Thyroid gland (tissue), 4 donors: ENCODE data around the gene ME3. TPM values are rescaled to one million over a fixed set of nuclear protein-coding genes. Genes with fewer than 3 reads are reported as not detected.

Experiments
- DNase-seq, 2 donors: peaks; one replicate each; pipeline ENCODE4 v3.0.0-alpha.2; 2019
- H3K27ac ChIP-seq, 3 donors: fragments of 200-600 bp; sonication (generic); 1 replicate in 2 of 3; 2 replicates in 1 of 3; pipeline ENCODE4 v1.5.1; 2016 to 2019; ENCODE audit warnings: mild to moderate bottlenecking in 1 of 3, moderate library complexity in 1 of 3
- H3K27me3 ChIP-seq: fragments of 200-600 bp; sonication (generic); one replicate; pipeline ENCODE4 v1.5.1; 2019
- H3K36me3 ChIP-seq, 2 donors: fragments of 200-600 bp; sonication (generic); one replicate each; pipeline ENCODE4 v1.5.1; 2016 to 2019
- H3K4me1 ChIP-seq, 2 donors: fragments of 200-600 bp; sonication (generic); one replicate each; pipeline ENCODE4 v1.5.1; 2017 to 2019
- H3K4me3 ChIP-seq, 3 donors: fragments of 200-600 bp; sonication (generic); replicated peaks in 1 of 3; 1 replicate in 2 of 3; 2 replicates in 1 of 3; pipeline ENCODE4 v1.5.1; 2016; ENCODE audit warnings: mild to moderate bottlenecking in 1 of 3
- H3K9me3 ChIP-seq: fragments of 200-600 bp; sonication (generic); one replicate; pipeline ENCODE4 v1.5.1; 2017
- POLR2A ChIP-seq, 2 donors: fragments of 450-650 bp; IDR thresholded peaks; one replicate each; pipeline ENCODE4 v1.6.1; 2017; ENCODE audit warnings: antibody characterized with exemption in 2 of 2, mild to moderate bottlenecking in 2 of 2, moderate library complexity in 1 of 2
- WGBS, 2 donors: methylation state at CpG; one replicate each; pipeline ENCODE4 v1.1.5; 2017; 5-methylcytosine and 5-hydroxymethylcytosine counted together
- intact Hi-C: fragments of 100-400 bp; cut with DNase I; formaldehyde crosslinking; loops from one replicate; pipeline ENCODE4 v1.15.1; 2023
- total RNA-seq, 4 donors: library from RNA; depleted of rRNA; stranded (reverse); fragments of >200 nt; gene quantifications; one replicate each; pipeline ENCODE4 v1.2.3, GENCODE V29; 2016
- TF ChIP-seq, protein P1 (sequence below), 6 experiments: fragments of 200-600 bp in 3 of 6; fragments of 450-650 bp in 3 of 6; sonication (generic) in 3 of 6; IDR thresholded peaks; one replicate each; pipeline ENCODE4 v1.5.1; 2016 to 2019; ENCODE audit warnings: antibody characterized with exemption in 6 of 6, mild to moderate bottlenecking in 2 of 6, inconsistent platforms in 1 of 6, moderate library complexity in 1 of 6

Gene ME3
- total RNA-seq, 4 donors from 2014 or later = 29.1 to 53.5 (median 37.1) TPM

DNA sequence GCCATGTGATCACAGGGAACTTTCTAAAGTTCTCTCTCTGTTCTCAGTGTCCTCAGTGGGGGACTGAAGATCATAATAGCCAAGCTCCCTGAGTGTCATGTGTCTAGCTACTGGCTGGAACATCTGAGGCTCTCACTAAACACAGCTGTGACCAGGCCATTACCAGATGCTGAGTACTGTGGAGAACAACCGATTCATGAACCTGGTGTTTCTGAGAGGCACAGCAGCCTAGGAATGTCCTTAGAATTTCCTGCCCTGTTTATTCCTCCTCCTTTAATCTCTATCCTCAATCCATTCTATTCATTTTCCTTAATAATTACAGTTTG lies 93.0 kb downstream of the ME3 start:
- 79 to 85% methylated on average over 1 of the region's 1 CpG for WGBS, 2 donors
- no peak for DNase-seq
- H3K4me1 ChIP-seq = peaks cover 0 to 17% of the 10 kb centered on the region in 2 donors

DNA sequence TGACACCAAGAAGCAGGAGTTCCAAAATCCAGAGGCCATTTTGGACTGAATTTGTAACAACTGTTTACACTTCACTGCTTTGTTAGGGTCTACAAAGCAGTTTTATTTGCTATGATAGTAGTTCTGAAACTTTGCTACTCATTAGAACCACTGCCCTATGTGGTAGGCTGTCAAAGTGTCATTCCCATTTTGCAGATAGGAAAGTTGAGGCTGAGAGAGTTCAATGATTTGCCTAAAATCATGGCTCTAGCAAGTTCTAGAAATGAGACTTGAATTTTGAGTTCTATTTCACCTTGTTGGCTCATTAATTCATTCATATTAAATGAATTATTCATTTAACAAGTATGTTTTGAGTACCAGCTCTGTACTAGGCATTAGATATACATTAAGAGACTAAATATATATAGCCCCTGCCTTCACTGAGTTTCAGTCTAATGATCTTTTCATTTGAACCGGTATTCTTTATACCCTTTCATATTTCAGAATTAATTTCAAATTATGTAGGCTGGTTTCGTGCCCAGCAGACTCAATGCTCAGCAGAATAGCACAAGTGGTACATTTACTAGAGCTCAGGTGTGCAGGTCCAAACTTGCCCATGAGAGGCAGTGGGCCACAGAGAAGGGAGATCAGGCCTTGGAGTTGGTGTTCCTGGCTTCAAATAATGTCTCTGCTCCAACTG lies 93.5 kb downstream of the ME3 start:
- Histone ChIP-seq H3K36me3 (no peaks in the 10 kb centered on the region), H3K9me3 (no peaks in the 10 kb centered on the region), H3K27ac (peak overlapping the region in 2 of 3 donors; percentile 28 to 51), H3K4me3 (no peak overlapping the region), H3K27me3 (no peaks in the 10 kb centered on the region), H3K4me1 (peaks cover 0 to 17% of the 10 kb centered on the region in 2 donors)
- intact Hi-C loops = no loop called here
- DNase-seq = no peak
- 94 to 98% methylated on average over 2 of the region's 2 CpGs for WGBS, 2 donors
- no peak for TF ChIP-seq POLR2A (IDR thresholded peaks at IDR 0.05)
- TF ChIP-seq, protein P1, sequence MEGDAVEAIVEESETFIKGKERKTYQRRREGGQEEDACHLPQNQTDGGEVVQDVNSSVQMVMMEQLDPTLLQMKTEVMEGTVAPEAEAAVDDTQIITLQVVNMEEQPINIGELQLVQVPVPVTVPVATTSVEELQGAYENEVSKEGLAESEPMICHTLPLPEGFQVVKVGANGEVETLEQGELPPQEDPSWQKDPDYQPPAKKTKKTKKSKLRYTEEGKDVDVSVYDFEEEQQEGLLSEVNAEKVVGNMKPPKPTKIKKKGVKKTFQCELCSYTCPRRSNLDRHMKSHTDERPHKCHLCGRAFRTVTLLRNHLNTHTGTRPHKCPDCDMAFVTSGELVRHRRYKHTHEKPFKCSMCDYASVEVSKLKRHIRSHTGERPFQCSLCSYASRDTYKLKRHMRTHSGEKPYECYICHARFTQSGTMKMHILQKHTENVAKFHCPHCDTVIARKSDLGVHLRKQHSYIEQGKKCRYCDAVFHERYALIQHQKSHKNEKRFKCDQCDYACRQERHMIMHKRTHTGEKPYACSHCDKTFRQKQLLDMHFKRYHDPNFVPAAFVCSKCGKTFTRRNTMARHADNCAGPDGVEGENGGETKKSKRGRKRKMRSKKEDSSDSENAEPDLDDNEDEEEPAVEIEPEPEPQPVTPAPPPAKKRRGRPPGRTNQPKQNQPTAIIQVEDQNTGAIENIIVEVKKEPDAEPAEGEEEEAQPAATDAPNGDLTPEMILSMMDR (IDR thresholded peaks at IDR 0.05) = no peak

More for the DNA sequence above, 93.0 kb downstream of the ME3 start:
- TF ChIP-seq, protein P1 (IDR thresholded peaks at IDR 0.05) = no peak
- no peak for TF ChIP-seq POLR2A (IDR thresholded peaks at IDR 0.05)
- intact Hi-C loops = no loop called here
- Histone ChIP-seq H3K27me3 (no peaks in the 10 kb centered on the region), H3K4me3 (no peak overlapping the region), H3K9me3 (no peaks in the 10 kb centered on the region), H3K27ac (peak overlapping the region in 1 of 3 donors; percentile 51), H3K36me3 (no peaks in the 10 kb centered on the region)

DNA sequence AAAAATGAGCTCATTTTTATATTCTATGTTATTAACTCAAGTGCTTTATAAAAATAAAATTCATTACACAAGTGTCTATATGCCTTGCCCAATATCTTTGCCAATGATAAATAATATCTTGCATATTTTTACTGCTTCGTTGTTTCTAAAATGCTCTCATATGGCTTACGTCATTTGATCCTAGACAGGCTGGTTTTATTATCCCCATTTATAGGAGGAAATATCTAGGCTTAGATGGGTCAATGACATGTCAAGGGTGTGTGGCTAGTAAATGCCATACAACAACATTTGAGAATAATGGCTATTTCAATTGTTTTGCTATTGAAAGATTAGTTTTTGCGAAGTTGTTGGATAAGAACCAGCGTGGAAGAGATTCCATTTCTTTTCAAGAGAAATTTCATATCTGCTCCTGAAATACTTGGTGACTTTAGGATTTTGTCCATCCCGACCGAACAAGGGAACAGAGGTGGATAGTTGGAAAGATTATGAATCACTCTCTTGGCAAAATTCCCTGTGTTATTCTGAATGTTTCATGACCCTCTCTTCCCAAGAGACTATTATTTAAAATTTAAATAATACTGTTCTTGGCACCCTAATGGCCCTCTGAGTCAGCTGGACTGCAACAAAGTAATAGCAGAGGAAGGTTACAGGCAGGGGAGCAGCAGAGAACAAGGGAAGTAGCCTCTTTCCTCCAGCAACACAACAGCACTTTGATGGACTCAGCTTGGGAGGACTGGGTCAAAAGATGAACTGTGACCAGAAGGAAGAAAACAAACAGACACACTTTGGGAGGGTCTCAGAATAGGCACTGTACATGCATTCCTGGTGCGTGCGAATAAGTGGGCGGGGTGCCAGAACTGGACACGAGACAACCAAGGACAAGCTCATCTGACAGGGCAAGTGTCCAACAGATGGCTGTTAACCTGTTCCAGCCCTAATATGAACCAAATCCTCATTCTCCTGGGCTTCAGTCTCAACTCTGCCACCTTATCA lies 94.5 kb downstream of the ME3 start:
- DNase-seq = peak; percentile 44 to 59
- Histone ChIP-seq H3K36me3 (no peaks in the 10 kb centered on the region), H3K27me3 (no peaks in the 10 kb centered on the region), H3K9me3 (no peaks in the 10 kb centered on the region), H3K27ac (peak overlapping the region in 2 of 3 donors; percentile 28 to 52), H3K4me1 (peaks cover 0 to 17% of the 10 kb centered on the region in 2 donors), H3K4me3 (no peak overlapping the region)
- no peak for TF ChIP-seq POLR2A (IDR thresholded peaks at IDR 0.05)
- TF ChIP-seq, protein P1 (IDR thresholded peaks at IDR 0.05) = no peak
- 44 to 61% methylated on average over 10 of the region's 10 CpGs for WGBS, 2 donors
- intact Hi-C loops = no loop called here

DNA sequence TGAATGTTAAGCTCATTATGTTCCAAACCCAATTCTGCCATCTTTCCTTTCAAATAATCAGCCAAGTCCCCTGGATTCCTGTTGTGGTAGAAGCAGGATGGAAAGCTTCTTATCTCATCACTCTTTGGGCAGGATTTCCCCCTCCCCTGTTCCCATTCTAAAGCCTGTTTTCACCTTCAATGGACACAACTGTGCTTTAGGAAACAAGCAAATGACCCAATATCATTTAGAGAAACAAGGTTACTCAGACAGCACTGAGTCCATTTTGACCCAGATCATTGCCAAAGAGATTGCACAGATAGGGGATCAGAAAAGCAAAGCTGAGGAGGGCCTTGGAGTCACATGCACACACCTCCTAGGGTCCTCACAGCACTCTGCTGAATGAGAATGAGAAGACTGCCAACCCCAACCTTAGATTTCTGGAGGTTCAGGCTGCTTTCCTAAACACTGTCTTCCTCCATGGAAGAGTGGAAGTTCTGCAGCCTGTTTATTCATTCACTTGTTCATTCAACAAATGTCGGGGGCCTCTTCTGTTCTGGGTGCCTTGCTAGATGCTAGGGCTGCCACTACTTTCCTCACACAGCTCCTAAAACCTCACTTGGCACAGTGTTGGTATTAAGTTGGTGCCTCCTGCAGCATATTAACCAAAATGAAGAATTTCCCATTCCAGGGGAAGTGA lies 95.3 kb downstream of the ME3 start:
- intact Hi-C loops = no loop called here
- Histone ChIP-seq H3K27me3 (no peaks in the 10 kb centered on the region), H3K4me1 (peaks cover 0 to 17% of the 10 kb centered on the region in 2 donors)

More for the DNA sequence above, 95.3 kb downstream of the ME3 start:
- TF ChIP-seq, protein P1 (IDR thresholded peaks at IDR 0.05) = no peak
- no peak for TF ChIP-seq POLR2A (IDR thresholded peaks at IDR 0.05)
- 84 to 86% methylated on average over 1 of the region's 1 CpG for WGBS, 2 donors
- no peak for DNase-seq
- no peak overlapping the region for H3K4me3 ChIP-seq
- peak overlapping the region in 1 of 3 donors; percentile 52 for H3K27ac ChIP-seq
- no peaks in the 10 kb centered on the region for H3K9me3 ChIP-seq
- H3K36me3 ChIP-seq = no peaks in the 10 kb centered on the region
